H1 (cell line): ENCODE measurements around the gene BMX. TPM values are rescaled to one million over a fixed set of nuclear protein-coding genes. Genes with fewer than 3 reads are reported as not detected.

ENCODE experiments used
- CTCF ChIA-PET: fragments of 300-600 bp; sonication (Branson Sonifier 250); formaldehyde crosslinking; loops from one replicate; lab custom pipeline; 2021; ENCODE audit not compliant: partially characterized antibody; lab: Charles Lee
- POLR2A ChIA-PET: fragments of 300-600 bp; sonication (Branson Sonifier 250); formaldehyde crosslinking; loops from one replicate; lab custom pipeline; 2021; ENCODE audit warnings: inconsistent platforms; ENCODE audit not compliant: partially characterized antibody; lab: Charles Lee
- DNase-seq, 2 experiments: peaks; one replicate each; pipeline versions ENCODE4 v3.0.0 to v3.0.0-alpha.2; 2010 to 2022; ENCODE audit warnings: low spot score in 2 of 2, low read depth in 1 of 2, mixed read lengths in 1 of 2
- FAIRE-seq: peaks from 2 replicates; lab custom pipeline; 2011; peaks lifted over from hg19 to GRCh38; lab: Jason Lieb, UNC
- H2AFZ ChIP-seq: 2 replicates; pipeline ENCODE4 v1.8.1; 2012; ENCODE audit warnings: low read length, inconsistent platforms
- H2AK5ac ChIP-seq: 2 replicates; pipeline ENCODE4 v1.6.1; 2013; ENCODE audit warnings: low read depth, low read length
- H2BK120ac ChIP-seq: replicated peaks from 2 replicates; pipeline ENCODE3; 2013; ENCODE audit warnings: low read depth, low read length, inconsistent platforms
- H2BK12ac ChIP-seq: 2 replicates; pipeline ENCODE4 v1.6.1; 2013; ENCODE audit warnings: low read depth, low read length
- H2BK15ac ChIP-seq: 2 replicates; pipeline ENCODE4 v1.6.1; 2013; ENCODE audit warnings: low read length
- H2BK20ac ChIP-seq: 2 replicates; pipeline ENCODE4 v1.6.1; 2013; ENCODE audit warnings: low read length
- H2BK5ac ChIP-seq: 2 replicates; pipeline ENCODE4 v1.6.1; 2013; ENCODE audit warnings: low read depth, low read length
- H3K14ac ChIP-seq: 2 replicates; pipeline ENCODE4 v1.6.1; 2013; ENCODE audit warnings: inconsistent platforms; ENCODE audit not compliant: insufficient read length
- H3K18ac ChIP-seq: 2 replicates; pipeline ENCODE4 v1.6.1; 2013; ENCODE audit warnings: low read length; ENCODE audit errors: extremely low read depth
- H3K23ac ChIP-seq: 2 replicates; pipeline ENCODE4 v1.6.1; 2013; ENCODE audit warnings: inconsistent platforms; ENCODE audit not compliant: insufficient read length
- H3K23me2 ChIP-seq: 2 replicates; pipeline ENCODE4 v1.6.1; 2013; ENCODE audit warnings: low read depth, low read length
- H3K27ac ChIP-seq: 2 replicates; pipeline ENCODE4 v1.6.1; 2011; ENCODE audit warnings: low read depth, low read length, inconsistent platforms
- H3K27me3 ChIP-seq, 4 experiments: replicated peaks in 1 of 4; 1 replicate in 1 of 4; 2 replicates in 3 of 4; pipeline versions ENCODE4 v1.6.1 to v1.8.1; 2011 to 2013; ENCODE audit warnings: low read length in 3 of 4, mild to moderate bottlenecking in 3 of 4, inconsistent platforms in 2 of 4, mixed read lengths in 2 of 4, moderate library complexity in 1 of 4; ENCODE audit not compliant: control insufficient read depth in 3 of 4, insufficient read depth in 3 of 4; ENCODE audit errors: extremely low read depth in 1 of 4
- H3K36me3 ChIP-seq, 4 experiments: 2 replicates each; pipeline versions ENCODE4 v1.6.1 to v1.8.1; 2011 to 2013; ENCODE audit warnings: mild to moderate bottlenecking in 4 of 4, low read length in 3 of 4, moderate library complexity in 2 of 4, control low read depth in 1 of 4, inconsistent platforms in 1 of 4; ENCODE audit not compliant: insufficient read depth in 4 of 4, control insufficient read depth in 2 of 4
- H3K4ac ChIP-seq: replicated peaks from 2 replicates; pipeline ENCODE3; 2013; ENCODE audit warnings: low read length, low read depth, mixed read lengths, inconsistent platforms; ENCODE audit not compliant: insufficient read length
- H3K4me1 ChIP-seq, 4 experiments: replicated peaks in 1 of 4; 1 replicate in 1 of 4; 2 replicates in 3 of 4; pipeline versions ENCODE4 v1.6.1 to v1.8.1; 2011 to 2013; ENCODE audit warnings: low read length in 3 of 4, inconsistent platforms in 2 of 4, mixed read lengths in 1 of 4; ENCODE audit not compliant: insufficient read depth in 4 of 4, control insufficient read depth in 3 of 4
- H3K4me2 ChIP-seq, 2 experiments: 2 replicates each; pipeline versions ENCODE4 v1.6.1 to v1.8.1; 2011 to 2013; ENCODE audit warnings: low read depth in 2 of 2, low read length in 2 of 2, control low read depth in 1 of 2, inconsistent platforms in 1 of 2, mild to moderate bottlenecking in 1 of 2; ENCODE audit not compliant: insufficient read depth in 1 of 2
- H3K4me3 ChIP-seq, 4 experiments: fragments of 200-600, 300-600 bp in 1 of 4; sonication (generic), shearing (Covaris generic), sonication (Bioruptor Twin) in 1 of 4; 2 replicates each; pipeline versions ENCODE4 v1.5.1 to v1.8.1; 2011 to 2016; ENCODE audit warnings: low read length in 4 of 4, low read depth in 3 of 4, control low read depth in 2 of 4, inconsistent platforms in 2 of 4, mild to moderate bottlenecking in 2 of 4, mixed read lengths in 1 of 4, moderate library complexity in 1 of 4; ENCODE audit not compliant: insufficient read depth in 2 of 4; ENCODE audit errors: extremely low read depth in 1 of 4
- H3K56ac ChIP-seq: replicated peaks from 2 replicates; pipeline ENCODE3; 2013; ENCODE audit warnings: low read depth, mild to moderate bottlenecking, mixed read lengths, low read length, inconsistent platforms; ENCODE audit not compliant: insufficient read length
- H3K79me1 ChIP-seq: 2 replicates; pipeline ENCODE4 v1.6.1; 2013; ENCODE audit warnings: low read depth, low read length, control low read depth
- H3K79me2 ChIP-seq, 2 experiments: 2 replicates each; pipeline versions ENCODE4 v1.6.1 to v1.8.1; 2012 to 2013; ENCODE audit warnings: low read length in 2 of 2, mild to moderate bottlenecking in 2 of 2, inconsistent platforms in 1 of 2; ENCODE audit not compliant: insufficient read depth in 2 of 2, control insufficient read depth in 1 of 2
- H3K9ac ChIP-seq, 4 experiments: replicated peaks in 1 of 4; 1 replicate in 1 of 4; 2 replicates in 3 of 4; pipeline versions ENCODE4 v1.6.1 to v1.8.1; 2011 to 2013; ENCODE audit warnings: low read depth in 3 of 4, low read length in 3 of 4, control low read depth in 2 of 4, mild to moderate bottlenecking in 2 of 4, moderate library complexity in 2 of 4, inconsistent platforms in 1 of 4; ENCODE audit errors: extremely low read depth in 1 of 4
- H3K9me3 ChIP-seq, 2 experiments: 2 replicates each; pipeline versions ENCODE4 v1.6.1 to v1.8.1; 2012 to 2013; ENCODE audit warnings: mild to moderate bottlenecking in 2 of 2, moderate library complexity in 2 of 2, control low read depth in 1 of 2, inconsistent platforms in 1 of 2, low read depth in 1 of 2, low read length in 1 of 2, mixed read lengths in 1 of 2; ENCODE audit not compliant: insufficient read depth in 2 of 2
- H4K20me1 ChIP-seq, 2 experiments: replicated peaks in 1 of 2; 2 replicates each; pipeline versions ENCODE3 to v1.8.1; 2011 to 2013; ENCODE audit warnings: inconsistent platforms in 2 of 2, low read length in 2 of 2, mild to moderate bottlenecking in 1 of 2; ENCODE audit not compliant: insufficient read depth in 2 of 2, control insufficient read depth in 1 of 2
- H4K5ac ChIP-seq: 2 replicates; pipeline ENCODE4 v1.6.1; 2013; ENCODE audit warnings: low read length, low read depth, mixed read lengths, inconsistent platforms; ENCODE audit not compliant: insufficient read length
- H4K8ac ChIP-seq: 2 replicates; pipeline ENCODE4 v1.8.0; 2013; ENCODE audit warnings: mild to moderate bottlenecking, moderate library complexity, low read length, inconsistent platforms; ENCODE audit not compliant: insufficient read depth; ENCODE audit errors: extremely low read depth
- H4K91ac ChIP-seq: replicated peaks from 2 replicates; pipeline ENCODE3; 2013; ENCODE audit warnings: low read length, mixed read lengths, inconsistent platforms; ENCODE audit not compliant: insufficient read length
- HDAC6 ChIP-seq: IDR thresholded peaks from one replicate; pipeline ENCODE4 v1.7.1; 2012; ENCODE audit warnings: low read depth, mild to moderate bottlenecking, inconsistent platforms, low read length, moderate library complexity
- KDM5A ChIP-seq: fragments of 200-600 bp; IDR thresholded peaks from 2 replicates; pipeline ENCODE4 v1.7.1; 2012; ENCODE audit warnings: mild to moderate bottlenecking, low read length, inconsistent platforms, mixed read lengths
- MAFK ChIP-seq: IDR thresholded peaks from 2 replicates; pipeline ENCODE4 v1.6.1; 2012; ENCODE audit warnings: low read depth, mild to moderate bottlenecking, improper control_type of control experiment, low read length
- RBBP5 ChIP-seq: IDR thresholded peaks from 2 replicates; pipeline ENCODE4 v1.7.1; 2012; ENCODE audit warnings: low read depth, mild to moderate bottlenecking, inconsistent platforms, low read length, moderate library complexity, borderline replicate concordance
- WGBS, 2 experiments: shearing (Covaris generic) in 1 of 2; methylation state at CpG; one replicate each; pipeline versions ENCODE4 v1.1.6 to v1.1.7; 2013 to 2015; ENCODE audit warnings: low lambda C conversion rate in 2 of 2, mixed read lengths in 2 of 2, inconsistent platforms in 1 of 2, low coverage in 1 of 2, missing lambda C conversion rate in 1 of 2; ENCODE audit not compliant: insufficient replicate concordance in 2 of 2, insufficient coverage in 1 of 2, insufficient read length in 1 of 2; ENCODE audit errors: extremely low coverage in 1 of 2, missing lambda C conversion rate in 1 of 2; 5-methylcytosine and 5-hydroxymethylcytosine counted together
- polyA plus RNA-seq, 7 experiments: library from polyadenylated mRNA; depleted of rRNA in 3 of 7; stranded (reverse) in 5 of 7; unstranded in 2 of 7; fragments of >200 nt in 5 of 7; fragments of 200-250 nt in 2 of 7; gene quantifications; 1 replicate in 5 of 7; 2 replicates in 1 of 7; 4 replicates in 1 of 7; pipeline versions ENCODE4 v1.2.1 to v1.2.3, GENCODE V29; 2011 to 2013; ENCODE audit warnings: missing spikeins in 2 of 7, mixed read lengths in 2 of 7
- total RNA-seq: library from RNA; stranded (reverse); fragmentation: NEBNext Ultra II Directional; extraction: Animal tissue kit (Norgen Biotek cat#: 25700); gene quantifications from 2 replicates; pipeline ENCODE4 v1.2.1, GENCODE V29; 2021

The BMX gene
- total and polyA plus RNA-seq, 2 of the 8 experiments (the other 6 are each of a cell fraction or from before 2014, with no cell fraction given), result not detected

- Histone ChIP-seq H2AFZ (no peak overlapping the region), H4K20me1 (no peaks in the 10 kb centered on the region), H4K91ac (no peak overlapping the region), H4K8ac (no peak overlapping the region), H3K18ac (no peak overlapping the region), H2BK15ac (no peak overlapping the region), H3K27ac (no peak overlapping the region), H3K79me2 (no peaks in the 10 kb centered on the region), H2BK12ac (no peak overlapping the region), H3K14ac (no peak overlapping the region), H2BK20ac (no peak overlapping the region), H3K4me3 (no peak overlapping the region), H2BK5ac (no peak overlapping the region), H3K4me2 (no peak overlapping the region), H2AK5ac (no peak overlapping the region), H3K4ac (no peak overlapping the region), H4K5ac (no peak overlapping the region), H3K23me2 (no peaks in the 10 kb centered on the region), H2BK120ac (no peak overlapping the region), H3K23ac (no peak overlapping the region), H3K79me1 (no peaks in the 10 kb centered on the region), H3K27me3 (no peaks in the 10 kb centered on the region), H3K56ac (no peak overlapping the region), H3K36me3 (no peaks in the 10 kb centered on the region), H3K4me1 (no peaks in the 10 kb centered on the region), H3K9me3 (no peaks in the 10 kb centered on the region), H3K9ac (no peak overlapping the region)
- DNase-seq (no peak), FAIRE-seq (no peak)
- ChIA-PET POLR2A (interaction anchor here (1.1 kb wide), 1 partner anchor 8 kb away, joined by 5 read pairs; the partner anchor contains the start of gene PIR), CTCF (interaction anchor here (0.6 to 2.1 kb wide), 7 partner anchors 17 to 147 kb away, joined by 3 to 6 read pairs (median 3); no protein-coding TSS in a partner anchor)
- TF ChIP-seq MAFK (no peak), KDM5A (no peak), HDAC6 (no peak), RBBP5 (no peak)
- 89% methylated on average over 9 of the region's 9 CpGs; no CpG with 5 or more reads in 1 of the 2 experiments for WGBS, 2 experiments
Measured at GRCh38 chrX:15501506-15501905, 899 bp downstream of the BMX start.
